DMS79 (cell line): Measurements from ENCODE around the gene TAOK2.
"Not testable (repeated sequence)": the region's sequence is repeated elsewhere in the genome, so short reads cannot be mapped to it uniquely, and the experiment has no call there.

ENCODE experiments used
- DNase-seq: peaks from one replicate; lab custom pipeline; 2025; lab: John Stamatoyannopoulos, UW

Gene TAOK2

GRCh38 chr16:30025156-30025555 is 51.5 kb downstream of the TAOK2 start:
- no peak for DNase-seq

GRCh38 chr16:30025574-30025973 is 51.9 kb downstream of the TAOK2 start:
- no peak for DNase-seq

GRCh38 chr16:30026449-30026848 is 52.8 kb downstream of the TAOK2 start:
- DNase-seq, result no peak

- DNase-seq, result no peak
Measured at GRCh38 chr16:30027588-30028437, 54.1 kb downstream of the TAOK2 start.

GRCh38 chr16:30028438-30029076 is 54.9 kb downstream of the TAOK2 start:
- no peak for DNase-seq

GRCh38 chr16:30030011-30030685 is 56.5 kb downstream of the TAOK2 start:
- DNase-seq, result no peak

GRCh38 chr16:30030841-30031413 is 57.3 kb downstream of the TAOK2 start, which contains the start of gene TLCD3B:
TLCD3B (minus strand) TSS chr16:30031271; CDS start chr16:30030527, 744 bp downstream.
- DNase-seq, result no peak

GRCh38 chr16:30031477-30031918 is 57.8 kb downstream of the TAOK2 start:
- DNase-seq, result no peak

GRCh38 chr16:30032083-30032819 is 58.6 kb downstream of the TAOK2 start:
- DNase-seq, result peak; percentile 71

- no peak for DNase-seq
Measured at GRCh38 chr16:30033270-30033669, 59.6 kb downstream of the TAOK2 start.

GRCh38 chr16:30040221-30040620 is 66.6 kb downstream of the TAOK2 start:
- DNase-seq, result no peak

GRCh38 chr16:30040690-30041089 is 67.0 kb downstream of the TAOK2 start:
- DNase-seq, result not testable (repeated sequence)

- DNase-seq, result no peak
Measured at GRCh38 chr16:30041841-30042240, 68.2 kb downstream of the TAOK2 start.
